Astrocyte (in vitro differentiated cells and primary cell): ENCODE results near the gene HNRNPM.

ENCODE experiments used
- CTCF ChIP-seq: IDR thresholded peaks from 2 replicates; pipeline ENCODE4 v1.5.1; 2011; ENCODE audit warnings: low read depth, mild to moderate bottlenecking, inconsistent platforms, low read length, moderate library complexity; ENCODE audit not compliant: insufficient read depth
- EZH2 ChIP-seq: IDR thresholded peaks from 2 replicates; pipeline ENCODE4 v1.6.1; 2012; ENCODE audit warnings: mild to moderate bottlenecking, low read length, inconsistent platforms; ENCODE audit not compliant: insufficient read depth

GRCh38 chr19:8462571-8462970 is 17.8 kb downstream of the HNRNPM start:
- no peak for TF ChIP-seq CTCF
- TF ChIP-seq EZH2 = no peak
